GM18498 (cell line): ENCODE measurements around the gene TERT.

ENCODE experiments used
- ATAC-seq: cut with Tn5 transposase; IDR thresholded peaks from one replicate; pipeline ENCODE4 v1.9.1; 2021; ENCODE audit warnings: mild to moderate bottlenecking, moderate library complexity; ENCODE audit not compliant: unreplicated experiment

TERT gene

DNA sequence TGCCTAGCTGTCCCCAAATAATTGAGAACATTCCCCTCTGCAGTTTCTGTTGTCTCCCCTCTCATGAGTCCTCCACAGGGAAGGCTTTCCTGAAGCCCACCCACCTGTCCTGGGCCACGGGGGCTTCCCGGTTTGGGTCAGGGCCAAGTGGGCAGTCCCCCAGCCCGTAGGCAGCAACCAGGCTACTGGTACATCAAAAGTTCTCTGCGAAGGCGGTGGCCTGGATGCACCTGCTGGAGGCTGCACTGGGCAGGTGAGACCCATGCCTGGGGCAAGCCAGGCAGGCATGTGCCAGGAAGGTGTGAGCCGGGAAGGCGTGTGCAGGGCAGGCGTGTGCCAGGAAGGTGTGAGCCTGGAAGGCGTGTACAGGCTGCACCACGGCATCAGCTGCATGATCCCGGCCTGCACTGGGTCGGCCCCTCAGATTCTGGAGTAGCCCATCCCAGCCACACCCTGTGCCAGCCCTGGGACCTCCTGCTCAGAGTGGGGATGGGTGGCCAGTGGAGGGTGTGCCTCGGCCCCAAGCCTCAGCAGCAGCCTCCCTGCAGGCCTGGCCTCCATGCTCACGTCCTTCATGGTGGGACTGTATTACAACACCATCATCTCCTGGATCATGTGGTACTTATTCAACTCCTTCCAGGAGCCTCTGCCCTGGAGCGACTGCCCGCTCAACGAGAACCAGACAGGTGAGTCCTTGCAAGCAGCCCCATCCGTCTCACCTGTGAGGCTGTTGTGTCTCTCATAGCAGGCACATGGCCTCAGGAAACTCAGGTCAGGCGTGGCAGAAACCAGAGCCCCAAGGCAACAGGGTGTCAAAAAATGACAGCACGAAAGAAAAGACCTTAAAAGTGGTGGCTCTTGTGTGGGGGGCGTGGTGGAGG, 84.7 kb downstream of the TERT start:
- no peak for ATAC-seq

DNA sequence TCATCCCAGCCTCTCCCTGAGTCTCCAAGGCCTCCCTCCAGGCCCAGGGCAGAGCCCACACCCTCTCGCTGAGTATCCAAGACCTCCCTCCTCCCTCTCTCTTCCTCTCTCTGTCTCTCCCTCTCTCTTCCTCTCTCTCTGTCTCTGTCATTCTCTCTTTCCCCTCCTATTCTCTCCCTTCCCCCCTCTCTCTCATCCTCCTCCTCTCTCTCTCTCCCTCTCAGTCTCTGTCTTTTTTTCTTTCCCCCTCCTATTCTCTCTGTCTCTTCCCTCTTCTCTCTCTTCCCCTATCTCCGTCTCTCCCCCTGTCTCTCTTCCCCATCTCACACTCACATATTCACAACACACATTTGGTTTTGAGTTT, 85.4 kb downstream of the TERT start:
- ATAC-seq = no peak

DNA sequence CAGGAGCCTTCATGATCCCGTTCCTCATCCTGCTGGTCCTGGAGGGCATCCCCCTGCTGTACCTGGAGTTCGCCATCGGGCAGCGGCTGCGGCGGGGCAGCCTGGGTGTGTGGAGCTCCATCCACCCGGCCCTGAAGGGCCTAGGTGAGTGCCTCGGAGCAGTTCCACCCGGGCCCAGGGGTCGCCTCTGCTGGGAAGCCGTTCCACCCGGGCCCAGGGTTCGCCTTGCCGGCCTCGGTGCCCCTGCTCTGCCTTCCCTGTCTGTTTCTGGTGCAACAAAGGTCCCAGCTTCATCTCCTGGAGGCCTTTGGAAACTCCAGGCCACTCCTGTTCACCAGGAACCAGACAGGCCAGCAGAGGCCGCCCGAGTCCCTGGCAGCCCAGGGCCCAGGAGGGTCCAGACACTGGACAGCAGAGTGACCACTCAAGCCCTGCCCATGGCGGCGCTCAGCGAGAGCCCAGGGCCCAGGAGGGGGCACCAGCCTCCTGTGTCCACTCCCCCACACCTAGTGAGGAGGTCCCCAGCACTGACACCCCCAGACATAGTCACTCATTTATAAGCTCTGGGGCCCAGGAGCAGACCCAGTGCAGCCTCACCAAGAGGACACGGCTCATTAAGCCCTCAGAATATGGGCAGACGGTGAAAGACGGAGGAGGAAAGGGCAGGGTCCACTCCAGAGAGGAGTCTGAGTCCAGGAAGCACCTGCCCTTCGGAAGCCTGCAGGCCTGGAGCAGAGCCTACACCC, 86.0 kb downstream of the TERT start:
- ATAC-seq = no peak

DNA sequence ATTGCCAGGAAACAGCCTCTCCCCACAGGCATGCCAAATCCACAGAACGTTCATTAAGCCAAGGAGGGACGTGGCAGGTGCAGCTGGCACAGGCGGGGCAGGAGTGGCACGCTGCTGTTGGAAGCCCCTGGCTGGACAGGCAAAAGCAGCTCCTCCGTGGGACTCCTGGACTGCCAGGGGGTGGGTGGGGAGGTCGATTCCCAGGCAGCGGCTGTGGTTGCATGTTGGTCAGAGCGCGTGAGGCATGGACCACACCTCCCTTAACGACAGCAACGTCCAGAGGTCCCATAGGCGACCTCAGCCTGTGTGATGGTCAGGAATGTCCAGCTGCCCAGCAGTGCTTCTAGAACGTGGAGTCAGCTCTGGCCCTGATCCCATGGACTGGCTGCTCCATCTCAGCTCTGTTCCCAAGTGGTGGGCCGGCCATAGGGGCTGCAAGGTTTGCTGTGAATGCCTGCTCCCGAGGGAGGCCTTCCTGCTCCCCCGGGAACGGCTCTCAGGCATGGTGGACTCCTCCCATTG, 86.6 kb downstream of the TERT start:
- ATAC-seq = no peak

DNA sequence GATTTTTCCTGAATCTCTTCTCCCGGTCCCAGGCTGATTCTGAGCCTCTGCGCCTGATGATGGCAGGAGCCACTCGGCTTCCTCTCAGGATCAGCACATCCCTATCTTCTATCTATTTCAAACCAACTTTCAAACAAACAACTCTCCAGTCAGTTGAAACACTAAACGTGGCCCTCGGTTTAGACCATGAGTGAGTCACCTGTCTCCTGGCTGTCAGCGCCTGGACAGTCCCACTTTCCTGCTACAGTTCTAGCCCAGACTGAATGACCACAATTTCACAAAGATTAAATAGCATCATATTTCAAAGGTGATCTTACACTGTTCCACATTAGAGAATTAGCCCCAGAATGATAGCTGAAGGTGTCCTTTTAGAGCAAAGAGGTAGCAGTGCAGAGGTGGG, 87.3 kb downstream of the TERT start:
- ATAC-seq = no peak

DNA sequence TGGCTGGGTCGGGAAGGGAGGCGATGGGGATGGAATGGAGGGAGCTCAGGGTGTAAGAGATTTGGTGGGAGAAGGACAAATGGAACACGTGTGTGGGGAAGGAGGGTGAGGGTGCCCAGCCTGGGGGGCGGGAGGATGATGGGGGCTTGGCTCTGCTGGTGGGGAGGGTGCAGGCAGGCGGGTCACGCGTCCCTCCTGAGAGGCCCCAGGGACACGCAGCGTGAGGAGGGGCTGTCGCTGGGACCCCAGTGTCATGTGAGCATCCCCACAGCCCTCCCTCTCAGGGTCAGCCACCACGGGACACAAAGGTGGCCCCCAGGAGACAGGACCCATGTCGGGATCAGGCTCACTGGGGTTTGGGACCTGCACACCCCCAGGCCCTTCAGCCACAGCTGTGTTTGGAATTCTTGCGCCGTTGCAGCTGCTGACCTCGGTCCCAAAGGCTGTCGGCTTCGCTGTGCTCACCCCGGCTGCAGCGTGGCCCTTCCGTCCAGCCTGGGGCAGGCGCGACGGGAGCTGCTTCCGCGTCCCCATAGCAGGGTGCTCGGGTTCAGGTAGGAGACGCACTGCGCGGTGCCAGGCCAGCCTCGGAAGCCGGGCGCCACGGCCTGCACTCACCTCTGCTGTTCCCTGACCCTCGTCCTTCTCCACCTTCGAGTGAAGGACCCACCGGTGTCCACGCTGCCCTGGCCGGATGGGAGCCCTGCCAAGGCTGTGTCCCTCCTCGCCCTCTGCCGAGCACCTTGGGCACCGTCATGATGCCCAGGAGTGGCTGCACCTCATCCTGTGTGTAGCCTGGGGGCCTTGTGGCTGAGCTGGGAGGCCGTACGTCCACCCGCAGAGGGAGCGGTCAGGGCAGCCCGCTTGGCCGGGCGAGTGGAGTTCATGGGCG, 88.1 kb downstream of the TERT start:
- ATAC-seq = no peak

DNA sequence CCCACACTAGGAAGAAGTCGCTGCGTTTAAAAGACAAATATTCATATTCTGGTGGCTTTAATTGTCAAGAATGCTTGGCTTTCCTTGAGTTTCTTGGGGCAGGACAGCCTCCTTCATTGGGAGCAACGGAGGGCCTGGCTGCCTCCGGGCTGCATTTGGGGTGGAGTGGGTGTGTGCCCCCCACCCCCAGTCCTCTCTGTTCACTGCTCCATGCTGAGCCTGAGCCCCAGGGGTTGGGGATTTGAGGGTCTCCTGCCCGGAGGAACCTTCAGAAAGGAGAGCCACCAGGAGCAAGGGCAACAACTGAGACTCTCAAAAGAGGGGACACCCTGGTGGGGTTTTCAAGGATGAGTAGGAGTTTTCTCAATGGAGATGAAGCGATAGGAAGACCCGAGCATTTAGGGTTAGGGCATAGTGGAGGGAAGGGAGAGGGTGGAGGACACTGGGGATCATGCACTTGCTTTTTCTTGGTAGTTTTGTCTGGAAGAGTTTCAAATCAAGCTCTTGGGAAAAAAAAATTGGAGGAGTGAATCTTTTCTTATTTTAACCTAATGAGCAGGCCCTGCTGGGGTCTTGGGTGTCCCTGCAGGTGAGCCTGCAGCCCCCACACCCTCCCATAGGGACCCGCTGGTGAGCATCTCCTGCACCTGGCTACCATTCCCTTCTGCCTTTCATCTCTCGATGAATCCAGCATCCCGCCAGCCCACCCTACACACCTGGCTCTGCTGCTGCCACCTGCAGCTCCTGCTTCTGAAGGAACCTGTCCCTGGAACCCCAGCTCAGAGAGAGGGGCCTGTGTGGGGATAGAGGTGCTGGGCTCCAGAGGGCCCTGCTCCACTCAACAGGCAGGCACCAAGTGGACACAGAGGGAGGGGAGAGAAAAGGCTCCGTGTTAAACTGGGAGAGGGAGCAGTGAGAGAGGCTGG, 89.3 kb downstream of the TERT start:
- ATAC-seq = no peak

DNA sequence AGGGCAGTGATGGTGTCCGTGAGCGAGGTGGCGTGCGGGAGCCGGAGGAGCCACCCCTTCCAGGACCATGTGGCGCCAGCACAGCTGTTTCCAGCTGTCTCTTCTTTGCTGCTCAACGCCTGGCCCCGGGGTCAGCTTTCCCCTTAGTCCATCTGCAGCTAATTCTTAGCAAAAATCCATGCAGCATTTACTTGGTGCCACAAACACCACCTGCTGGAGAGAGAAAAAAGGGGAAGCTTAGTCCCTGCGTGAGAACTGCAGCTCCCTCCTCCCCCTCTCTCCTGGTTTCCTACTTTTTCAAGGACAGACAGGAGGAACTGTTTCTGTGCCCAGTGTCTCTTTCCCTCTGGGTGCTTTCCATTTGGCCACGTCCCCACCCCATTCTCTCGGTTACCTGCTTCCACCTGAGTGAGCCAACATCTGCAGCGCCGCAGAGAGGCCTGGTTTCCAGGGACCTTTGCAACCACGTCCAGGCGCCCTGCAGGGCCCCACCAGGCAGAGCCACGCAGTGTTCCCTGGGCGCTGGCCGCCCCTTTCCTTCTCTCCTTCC, 90.1 kb downstream of the TERT start:
- ATAC-seq = no peak

DNA sequence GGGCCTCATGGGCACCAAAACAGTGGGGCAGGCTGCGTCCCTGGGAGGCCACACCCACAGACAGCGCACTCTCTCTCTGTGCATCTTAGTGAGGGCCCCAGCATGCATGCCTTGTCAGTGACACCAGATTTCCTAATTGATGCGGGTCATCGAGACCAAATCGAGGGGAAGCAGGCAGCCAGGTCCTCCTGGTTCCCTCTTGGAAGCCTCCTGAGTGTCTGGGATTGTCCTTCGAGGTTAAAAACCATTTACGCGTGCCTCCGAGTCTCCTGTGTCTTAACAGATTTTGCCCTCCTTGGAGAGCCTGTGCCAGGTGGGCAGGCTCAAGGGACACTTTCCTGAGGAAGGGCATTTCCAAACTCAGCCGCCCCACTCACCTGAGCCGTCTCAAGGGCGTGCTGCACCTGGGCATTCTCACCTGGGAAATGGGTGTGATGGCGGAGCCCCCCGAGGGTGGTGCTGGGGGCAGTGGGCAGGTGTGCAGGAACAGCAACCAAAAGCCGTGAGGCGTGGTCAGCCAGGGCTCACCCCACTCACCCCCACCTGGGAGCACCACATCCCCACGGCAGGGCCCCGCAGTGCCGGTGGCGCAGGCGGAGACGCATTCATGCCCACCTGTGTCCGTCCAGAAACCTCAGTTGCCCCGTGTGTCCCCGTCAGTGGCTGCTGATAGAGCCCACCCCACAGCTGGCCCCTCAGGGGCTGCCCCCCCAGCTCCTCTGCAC, 90.7 kb downstream of the TERT start:
- ATAC-seq = no peak

DNA sequence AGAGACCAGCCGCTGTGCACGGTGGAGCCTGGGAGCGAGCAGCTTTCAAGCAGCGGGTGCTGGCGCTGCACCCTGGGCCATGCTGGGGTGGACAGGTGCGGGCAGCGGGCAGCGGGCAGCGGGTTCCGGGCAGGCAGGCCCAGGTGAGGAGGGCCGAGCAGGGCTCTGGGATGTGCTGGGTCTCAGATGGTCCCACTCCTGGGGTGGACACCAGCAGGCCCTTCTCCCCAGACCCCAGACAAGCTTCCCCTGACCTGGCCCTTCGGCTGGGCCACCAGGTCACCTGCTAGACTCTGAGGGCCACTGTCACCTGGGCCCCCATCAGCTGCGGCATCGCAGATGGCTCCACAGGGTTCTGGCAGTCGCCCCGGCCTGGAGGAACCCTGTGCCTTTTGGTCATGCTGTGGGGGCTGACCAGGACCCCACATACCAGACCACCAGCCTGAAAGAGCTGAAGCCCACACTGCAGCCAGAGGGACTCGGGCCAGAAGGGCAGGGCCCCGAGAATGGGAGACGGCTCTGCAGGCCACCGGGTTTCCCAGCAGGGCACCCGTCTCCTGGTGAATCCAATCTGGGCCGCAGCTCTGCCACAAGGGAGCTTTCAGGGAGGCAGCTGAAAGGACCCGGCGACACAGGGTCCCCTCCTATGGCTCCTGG, 91.4 kb downstream of the TERT start:
- no peak for ATAC-seq
